HCT116 (cell line): ENCODE results near the gene SIAH2. TPM values are rescaled to one million over a fixed set of nuclear protein-coding genes. Genes with fewer than 3 reads are reported as not detected.

ENCODE experiments used
- ATAC-seq: fragments of 200-7000 bp; cut with Tn5 transposase; 2 replicates; pipeline ENCODE4 v1.9.1; 2020; ENCODE audit warnings: mild to moderate bottlenecking, moderate library complexity
- BruUV-seq: library from RNA; stranded (reverse); fragments of 400-500 nt; replicated peaks from 2 replicates; lab custom pipeline; 2021; lab: Mats Ljungman, UMichigan
- CTCF ChIA-PET: fragments of 300-600 bp; sonication (Branson Sonifier 250); formaldehyde crosslinking; loops from one replicate; lab custom pipeline; 2021; ENCODE audit warnings: antibody characterized with exemption; lab: Charles Lee
- POLR2A ChIA-PET: fragments of 300-600, 350-600 bp; sonication (Branson Sonifier 250); formaldehyde crosslinking; loops from one replicate; lab custom pipeline; 2021; ENCODE audit warnings: antibody characterized with exemption; lab: Charles Lee
- RAD21 ChIA-PET, 2 experiments: fragments of 300-600 bp; sonication (Branson Sonifier 250); formaldehyde crosslinking; loops; one replicate each; lab custom pipeline; 2023; ENCODE audit warnings: low total read pairs in 2 of 2; ENCODE audit not compliant: uncharacterized antibody in 2 of 2, unreplicated experiment in 2 of 2, low non-redundant PET in 1 of 2; lab: Charles Lee
- DNase-seq: peaks from one replicate; pipeline ENCODE4 v3.0.0-alpha.2; 2010; ENCODE audit warnings: low read depth, low spot score
- H2AFZ ChIP-seq: fragments of 200-600 bp; shearing (Covaris generic), sonication (generic); 2 replicates; pipeline ENCODE4 v1.6.1; 2017; ENCODE audit warnings: low read depth, mixed run types, mixed read lengths, antibody characterized with exemption, low read length; ENCODE audit not compliant: poor library complexity, severe bottlenecking
- H3K27ac ChIP-seq: 2 replicates; pipeline ENCODE4 v1.5.1; 2012; ENCODE audit warnings: low read depth, low read length
- H3K27me3 ChIP-seq: fragments of 200-600 bp; sonication (generic); 2 replicates; pipeline ENCODE4 v1.6.1; 2016; ENCODE audit warnings: mixed run types, low read length, mixed read lengths; ENCODE audit not compliant: insufficient read depth
- H3K36me3 ChIP-seq, 2 experiments: fragments of 200-500 bp in 1 of 2; fragments of 200-600 bp in 1 of 2; sonication (Bioruptor generic) in 1 of 2; sonication (generic) in 1 of 2; 2 replicates each; pipeline versions ENCODE4 v1.5.1 to v1.6.1; 2014 to 2016; ENCODE audit warnings: low read length in 2 of 2, inconsistent platforms in 1 of 2, mixed read lengths in 1 of 2, mixed run types in 1 of 2; ENCODE audit not compliant: insufficient read depth in 2 of 2, control insufficient read depth in 1 of 2
- H3K4me1 ChIP-seq, 2 experiments: fragments of 200-600 bp in 1 of 2; sonication (generic) in 1 of 2; 2 replicates each; pipeline versions ENCODE4 v1.5.1 to v1.6.1; 2012 to 2017; ENCODE audit warnings: low read length in 2 of 2, inconsistent platforms in 1 of 2, mild to moderate bottlenecking in 1 of 2, mixed read lengths in 1 of 2, mixed run types in 1 of 2, moderate library complexity in 1 of 2; ENCODE audit not compliant: insufficient read depth in 2 of 2, control insufficient read depth in 1 of 2
- H3K4me2 ChIP-seq: fragments of 200-600 bp; sonication (generic); 2 replicates; pipeline ENCODE4 v1.6.1; 2017; ENCODE audit warnings: mixed run types, low read length, mixed read lengths
- H3K4me3 ChIP-seq, 2 experiments: fragments of 200-600 bp in 1 of 2; sonication (generic) in 1 of 2; replicated peaks in 1 of 2; 2 replicates each; pipeline ENCODE4 v1.5.1; 2011 to 2016; ENCODE audit warnings: low read length in 2 of 2, control low read depth in 1 of 2, low read depth in 1 of 2, mild to moderate bottlenecking in 1 of 2, mixed read lengths in 1 of 2, mixed run types in 1 of 2
- H3K79me2 ChIP-seq: fragments of 200-600 bp; sonication (generic); 2 replicates; pipeline ENCODE4 v1.6.1; 2017; ENCODE audit warnings: mild to moderate bottlenecking, mixed run types, low read length, moderate library complexity, mixed read lengths; ENCODE audit not compliant: insufficient read depth
- H3K9ac ChIP-seq: fragments of 200-600 bp; sonication (generic); 2 replicates; pipeline ENCODE4 v1.6.1; 2016; ENCODE audit warnings: low read length, mixed read lengths
- H3K9me2 ChIP-seq: fragments of 200-600 bp; sonication (generic), shearing (Covaris generic); 2 replicates; pipeline ENCODE4 v1.6.1; 2017; ENCODE audit warnings: mixed run types, mild to moderate bottlenecking, moderate library complexity; ENCODE audit not compliant: insufficient read depth
- H3K9me3 ChIP-seq, 2 experiments: fragments of 200-500 bp in 1 of 2; fragments of 200-600 bp in 1 of 2; sonication (Bioruptor generic) in 1 of 2; sonication (generic) in 1 of 2; 2 replicates each; pipeline ENCODE4 v1.6.1; 2014 to 2017; ENCODE audit warnings: low read length in 2 of 2, mixed read lengths in 2 of 2, inconsistent platforms in 1 of 2, low read depth in 1 of 2, mild to moderate bottlenecking in 1 of 2, mixed run types in 1 of 2, moderate library complexity in 1 of 2; ENCODE audit not compliant: control insufficient read depth in 1 of 2, insufficient read depth in 1 of 2
- H4K20me1 ChIP-seq: fragments of 200-600 bp; sonication (generic), shearing (Covaris generic); 2 replicates; pipeline ENCODE4 v1.6.1; 2017; ENCODE audit warnings: mixed run types, mild to moderate bottlenecking, moderate library complexity; ENCODE audit not compliant: insufficient read depth
- CEBPB ChIP-seq: IDR thresholded peaks from 2 replicates; pipeline ENCODE4 v1.6.1; 2012; ENCODE audit warnings: low read depth
- EZH2 ChIP-seq: fragments of 200-600 bp; sonication (generic); IDR thresholded peaks from 2 replicates; pipeline ENCODE4 v1.6.1; 2017; ENCODE audit warnings: antibody characterized with exemption, mixed run types
- FOSL1 ChIP-seq: IDR thresholded peaks from 2 replicates; pipeline ENCODE4 v1.6.1; 2012; ENCODE audit warnings: low read depth
- SRF ChIP-seq: IDR thresholded peaks from 2 replicates; pipeline ENCODE4 v1.6.1; 2012; ENCODE audit warnings: low read depth
- YY1 ChIP-seq: IDR thresholded peaks from 2 replicates; pipeline ENCODE4 v1.6.1; 2011; ENCODE audit warnings: low read length, low read depth, moderate library complexity, mild to moderate bottlenecking; ENCODE audit not compliant: insufficient replicate concordance; ENCODE audit errors: extremely low read depth
- ZFX ChIP-seq: fragments of 450-650 bp; IDR thresholded peaks from 2 replicates; pipeline ENCODE4 v1.6.1; 2017
- intact Hi-C: fragments of 100-400 bp; cut with micrococcal nuclease; formaldehyde crosslinking; loops from 2 replicates; pipeline ENCODE4 v1.10.0; 2022
- total RNA-seq: library from RNA; stranded (reverse); gene quantifications from one replicate; pipeline ENCODE4 v1.2.1, GENCODE V29; 2021; ENCODE audit not compliant: unreplicated experiment
- TF ChIP-seq, protein P1 (sequence below): IDR thresholded peaks from 2 replicates; pipeline ENCODE4 v1.6.1; 2011; ENCODE audit warnings: mild to moderate bottlenecking, low read length, moderate library complexity; ENCODE audit not compliant: insufficient replicate concordance; ENCODE audit errors: extremely low read depth
- TF ChIP-seq, protein P2 (sequence below): IDR thresholded peaks from 2 replicates; pipeline ENCODE4 v1.6.1; 2012
- TF ChIP-seq, protein P3 (sequence below), 3 experiments: fragments of 200-600 bp in 1 of 3; sonication (generic) in 1 of 3; IDR thresholded peaks in 2 of 3; conservative IDR thresholded peaks in 1 of 3; 2 replicates each; pipeline ENCODE4 v1.5.1; 2012 to 2017; ENCODE audit warnings: low read depth in 2 of 3, low read length in 2 of 3, antibody characterized with exemption in 1 of 3, borderline replicate concordance in 1 of 3, control low read depth in 1 of 3, mild to moderate bottlenecking in 1 of 3, mixed read lengths in 1 of 3, mixed run types in 1 of 3, moderate library complexity in 1 of 3; ENCODE audit not compliant: insufficient read depth in 1 of 3
- TF ChIP-seq, protein P4 (sequence below): IDR thresholded peaks from 2 replicates; pipeline ENCODE4 v1.6.1; 2012; ENCODE audit warnings: low read depth
- TF ChIP-seq, protein P5 (sequence below): IDR thresholded peaks from 2 replicates; pipeline ENCODE4 v1.6.1; 2012

Gene SIAH2
- total RNA-seq, 1 experiment from 2014 or later, result 39.9 TPM

DNA sequence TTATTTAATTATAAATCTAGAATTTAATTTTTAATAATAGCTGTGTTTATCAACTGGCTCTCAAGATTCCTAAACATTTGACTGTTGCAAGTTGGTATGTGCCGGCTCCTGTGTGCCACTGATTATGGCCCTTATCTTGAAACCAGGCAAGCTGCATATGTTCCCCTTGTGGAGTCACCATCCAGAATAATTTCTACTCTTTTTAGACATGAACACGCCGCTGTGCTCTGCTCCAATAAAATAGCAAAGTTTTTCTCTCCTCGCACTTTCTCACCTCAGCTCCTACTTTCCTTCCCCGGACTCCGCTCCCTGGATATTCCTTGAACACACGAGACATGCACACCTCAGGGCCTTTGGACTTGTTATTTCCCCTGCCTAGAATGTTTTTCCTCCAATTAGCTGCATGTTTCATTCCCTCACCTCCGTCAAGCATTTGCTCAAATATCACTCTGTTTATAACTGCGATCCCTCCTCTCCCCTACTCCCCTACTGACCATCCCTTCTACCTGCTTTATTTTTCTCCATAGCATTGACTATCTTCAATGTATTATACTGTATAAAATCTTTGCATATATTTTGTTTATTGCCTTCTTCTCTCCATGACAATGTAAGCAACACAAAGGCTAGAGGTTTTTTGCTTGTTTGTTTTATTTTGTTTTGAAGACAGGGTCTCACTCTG is 33.1 kb downstream of the SIAH2 start:
- Histone ChIP-seq H3K27me3 (no peaks in the 10 kb centered on the region), H3K4me2 (no peak overlapping the region), H2AFZ (no peak overlapping the region), H3K9me2 (no peaks in the 10 kb centered on the region), H3K27ac (no peak overlapping the region), H4K20me1 (no peaks in the 10 kb centered on the region), H3K36me3 (no peaks in the 10 kb centered on the region), H3K9me3 (no peaks in the 10 kb centered on the region), H3K9ac (no peak overlapping the region), H3K4me1 (peaks cover 0 to 6% of the 10 kb centered on the region in 2 experiments; a peak in 1 of 4 replicates), H3K79me2 (no peaks in the 10 kb centered on the region), H3K4me3 (no peak overlapping the region)
- intact Hi-C loops, result no loop called here
- ChIA-PET POLR2A (no interaction called here), CTCF (no interaction called here), RAD21 (no interaction called here)
- no TSS peak for BruUV-seq
- DNase-seq, result no peak
- no peak for ATAC-seq
- TF ChIP-seq YY1 (no peak), EZH2 (no peak), SRF (no peak), ZFX (no peak), CEBPB (no peak), FOSL1 (no peak)
- TF ChIP-seq, protein P1, sequence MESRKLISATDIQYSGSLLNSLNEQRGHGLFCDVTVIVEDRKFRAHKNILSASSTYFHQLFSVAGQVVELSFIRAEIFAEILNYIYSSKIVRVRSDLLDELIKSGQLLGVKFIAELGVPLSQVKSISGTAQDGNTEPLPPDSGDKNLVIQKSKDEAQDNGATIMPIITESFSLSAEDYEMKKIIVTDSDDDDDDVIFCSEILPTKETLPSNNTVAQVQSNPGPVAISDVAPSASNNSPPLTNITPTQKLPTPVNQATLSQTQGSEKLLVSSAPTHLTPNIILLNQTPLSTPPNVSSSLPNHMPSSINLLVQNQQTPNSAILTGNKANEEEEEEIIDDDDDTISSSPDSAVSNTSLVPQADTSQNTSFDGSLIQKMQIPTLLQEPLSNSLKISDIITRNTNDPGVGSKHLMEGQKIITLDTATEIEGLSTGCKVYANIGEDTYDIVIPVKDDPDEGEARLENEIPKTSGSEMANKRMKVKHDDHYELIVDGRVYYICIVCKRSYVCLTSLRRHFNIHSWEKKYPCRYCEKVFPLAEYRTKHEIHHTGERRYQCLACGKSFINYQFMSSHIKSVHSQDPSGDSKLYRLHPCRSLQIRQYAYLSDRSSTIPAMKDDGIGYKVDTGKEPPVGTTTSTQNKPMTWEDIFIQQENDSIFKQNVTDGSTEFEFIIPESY, result no peak
- TF ChIP-seq, protein P2, sequence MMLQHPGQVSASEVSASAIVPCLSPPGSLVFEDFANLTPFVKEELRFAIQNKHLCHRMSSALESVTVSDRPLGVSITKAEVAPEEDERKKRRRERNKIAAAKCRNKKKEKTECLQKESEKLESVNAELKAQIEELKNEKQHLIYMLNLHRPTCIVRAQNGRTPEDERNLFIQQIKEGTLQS, result no peak
- TF ChIP-seq, protein P3, sequence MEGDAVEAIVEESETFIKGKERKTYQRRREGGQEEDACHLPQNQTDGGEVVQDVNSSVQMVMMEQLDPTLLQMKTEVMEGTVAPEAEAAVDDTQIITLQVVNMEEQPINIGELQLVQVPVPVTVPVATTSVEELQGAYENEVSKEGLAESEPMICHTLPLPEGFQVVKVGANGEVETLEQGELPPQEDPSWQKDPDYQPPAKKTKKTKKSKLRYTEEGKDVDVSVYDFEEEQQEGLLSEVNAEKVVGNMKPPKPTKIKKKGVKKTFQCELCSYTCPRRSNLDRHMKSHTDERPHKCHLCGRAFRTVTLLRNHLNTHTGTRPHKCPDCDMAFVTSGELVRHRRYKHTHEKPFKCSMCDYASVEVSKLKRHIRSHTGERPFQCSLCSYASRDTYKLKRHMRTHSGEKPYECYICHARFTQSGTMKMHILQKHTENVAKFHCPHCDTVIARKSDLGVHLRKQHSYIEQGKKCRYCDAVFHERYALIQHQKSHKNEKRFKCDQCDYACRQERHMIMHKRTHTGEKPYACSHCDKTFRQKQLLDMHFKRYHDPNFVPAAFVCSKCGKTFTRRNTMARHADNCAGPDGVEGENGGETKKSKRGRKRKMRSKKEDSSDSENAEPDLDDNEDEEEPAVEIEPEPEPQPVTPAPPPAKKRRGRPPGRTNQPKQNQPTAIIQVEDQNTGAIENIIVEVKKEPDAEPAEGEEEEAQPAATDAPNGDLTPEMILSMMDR (IDR thresholded peaks at IDR 0.05 in 2 of 3, conservative IDR thresholded peaks at IDR 0.05 in 1 of 3; ENCODE audit: borderline replicate concordance in 1 of 3, insufficient read depth in 1 of 3, low read depth in 2 of 3, low read length in 2 of 3), result no peak
- TF ChIP-seq, protein P4, sequence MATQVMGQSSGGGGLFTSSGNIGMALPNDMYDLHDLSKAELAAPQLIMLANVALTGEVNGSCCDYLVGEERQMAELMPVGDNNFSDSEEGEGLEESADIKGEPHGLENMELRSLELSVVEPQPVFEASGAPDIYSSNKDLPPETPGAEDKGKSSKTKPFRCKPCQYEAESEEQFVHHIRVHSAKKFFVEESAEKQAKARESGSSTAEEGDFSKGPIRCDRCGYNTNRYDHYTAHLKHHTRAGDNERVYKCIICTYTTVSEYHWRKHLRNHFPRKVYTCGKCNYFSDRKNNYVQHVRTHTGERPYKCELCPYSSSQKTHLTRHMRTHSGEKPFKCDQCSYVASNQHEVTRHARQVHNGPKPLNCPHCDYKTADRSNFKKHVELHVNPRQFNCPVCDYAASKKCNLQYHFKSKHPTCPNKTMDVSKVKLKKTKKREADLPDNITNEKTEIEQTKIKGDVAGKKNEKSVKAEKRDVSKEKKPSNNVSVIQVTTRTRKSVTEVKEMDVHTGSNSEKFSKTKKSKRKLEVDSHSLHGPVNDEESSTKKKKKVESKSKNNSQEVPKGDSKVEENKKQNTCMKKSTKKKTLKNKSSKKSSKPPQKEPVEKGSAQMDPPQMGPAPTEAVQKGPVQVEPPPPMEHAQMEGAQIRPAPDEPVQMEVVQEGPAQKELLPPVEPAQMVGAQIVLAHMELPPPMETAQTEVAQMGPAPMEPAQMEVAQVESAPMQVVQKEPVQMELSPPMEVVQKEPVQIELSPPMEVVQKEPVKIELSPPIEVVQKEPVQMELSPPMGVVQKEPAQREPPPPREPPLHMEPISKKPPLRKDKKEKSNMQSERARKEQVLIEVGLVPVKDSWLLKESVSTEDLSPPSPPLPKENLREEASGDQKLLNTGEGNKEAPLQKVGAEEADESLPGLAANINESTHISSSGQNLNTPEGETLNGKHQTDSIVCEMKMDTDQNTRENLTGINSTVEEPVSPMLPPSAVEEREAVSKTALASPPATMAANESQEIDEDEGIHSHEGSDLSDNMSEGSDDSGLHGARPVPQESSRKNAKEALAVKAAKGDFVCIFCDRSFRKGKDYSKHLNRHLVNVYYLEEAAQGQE, result no peak
- TF ChIP-seq, protein P5, sequence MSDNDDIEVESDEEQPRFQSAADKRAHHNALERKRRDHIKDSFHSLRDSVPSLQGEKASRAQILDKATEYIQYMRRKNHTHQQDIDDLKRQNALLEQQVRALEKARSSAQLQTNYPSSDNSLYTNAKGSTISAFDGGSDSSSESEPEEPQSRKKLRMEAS, result no peak
